ENCODE measurements around the gene DAB2IP.

Gene DAB2IP

GRCh38 chr9:121765021-121765950 is 113.9 kb downstream of the DAB2IP start:
- Histone ChIP-seq H3K4me3 (ENCODE audit: low read depth in 1 of 2, low read length in 2 of 2) (no peak overlapping the region), H2AFZ (ENCODE audit: low read depth, low read length) (no peak overlapping the region), H3K9ac (ENCODE audit: low read depth, low read length) (no peak overlapping the region), H4K20me1 (ENCODE audit: insufficient read depth, low read length) (no peaks in the 10 kb centered on the region; the same call in 1 of the 2 replicates), H3K27ac (ENCODE audit: low read length) (no peak overlapping the region), H3K79me2 (ENCODE audit: insufficient read depth, low read length) (no peaks in the 10 kb centered on the region), H3K4me1 (ENCODE audit: insufficient read depth, low read length) (no peaks in the 10 kb centered on the region), H3K4me2 (ENCODE audit: insufficient read depth, low read length) (no peak overlapping the region), H3K9me3 (ENCODE audit: insufficient read depth, low read length, severe bottlenecking) (no peaks in the 10 kb centered on the region), H3K36me3 (ENCODE audit: insufficient read depth, low read length) (no peaks in the 10 kb centered on the region), H3K27me3 (ENCODE audit: insufficient read depth, low read length, poor library complexity) (peaks cover 8% of the 10 kb centered on the region)
- no peak for TF ChIP-seq EZH2 (IDR thresholded peaks at IDR 0.05; ENCODE audit: borderline replicate concordance, low read depth, low read length, severe bottlenecking)
- no peak for TF ChIP-seq CTCF (IDR thresholded peaks at IDR 0.05; ENCODE audit: borderline replicate concordance, extremely low read depth, low read length, poor library complexity, severe bottlenecking)
- no peak for DNase-seq
- ATAC-seq (ENCODE audit: insufficient read depth, low read depth) = no peak

GRCh38 chr9:121766081-121766683 is 114.7 kb downstream of the DAB2IP start:
- H3K36me3 ChIP-seq (ENCODE audit: insufficient read depth, low read length) = no peaks in the 10 kb centered on the region
- no peak overlapping the region for H3K9ac ChIP-seq (ENCODE audit: low read depth, low read length)
- no peak overlapping the region for H3K4me3 ChIP-seq (ENCODE audit: low read depth in 1 of 2, low read length in 2 of 2)
- no peak overlapping the region for H3K4me2 ChIP-seq (ENCODE audit: insufficient read depth, low read length)
- H3K9me3 ChIP-seq (ENCODE audit: insufficient read depth, low read length, severe bottlenecking) = no peaks in the 10 kb centered on the region
- DNase-seq (no peak), ATAC-seq (ENCODE audit: insufficient read depth, low read depth) (no peak)
- H3K79me2 ChIP-seq (ENCODE audit: insufficient read depth, low read length) = no peaks in the 10 kb centered on the region
- H3K27ac ChIP-seq (ENCODE audit: low read length) = no peak overlapping the region
- H3K4me1 ChIP-seq (ENCODE audit: insufficient read depth, low read length) = no peaks in the 10 kb centered on the region
- no peak for TF ChIP-seq CTCF (IDR thresholded peaks at IDR 0.05; ENCODE audit: borderline replicate concordance, extremely low read depth, low read length, poor library complexity, severe bottlenecking)
- TF ChIP-seq EZH2 (IDR thresholded peaks at IDR 0.05; ENCODE audit: borderline replicate concordance, low read depth, low read length, severe bottlenecking) = no peak
- no peaks in the 10 kb centered on the region; the same call in 1 of the 2 replicates for H4K20me1 ChIP-seq (ENCODE audit: insufficient read depth, low read length)
- no peak overlapping the region for H2AFZ ChIP-seq (ENCODE audit: low read depth, low read length)
- H3K27me3 ChIP-seq (ENCODE audit: insufficient read depth, low read length, poor library complexity) = peaks cover 8% of the 10 kb centered on the region

- H3K9me3 ChIP-seq (ENCODE audit: insufficient read depth, low read length, severe bottlenecking) = no peaks in the 10 kb centered on the region
- no peaks in the 10 kb centered on the region; the same call in 1 of the 2 replicates for H4K20me1 ChIP-seq (ENCODE audit: insufficient read depth, low read length)
- no peaks in the 10 kb centered on the region for H3K4me1 ChIP-seq (ENCODE audit: insufficient read depth, low read length)
- TF ChIP-seq CTCF (IDR thresholded peaks at IDR 0.05; ENCODE audit: borderline replicate concordance, extremely low read depth, low read length, poor library complexity, severe bottlenecking) (no peak), EZH2 (IDR thresholded peaks at IDR 0.05; ENCODE audit: borderline replicate concordance, low read depth, low read length, severe bottlenecking) (no peak)
- no peak for ATAC-seq (ENCODE audit: insufficient read depth, low read depth)
- no peaks in the 10 kb centered on the region for H3K79me2 ChIP-seq (ENCODE audit: insufficient read depth, low read length)
- H3K27me3 ChIP-seq (ENCODE audit: insufficient read depth, low read length, poor library complexity) = peaks cover 8% of the 10 kb centered on the region
- no peak overlapping the region for H3K27ac ChIP-seq (ENCODE audit: low read length)
- H2AFZ ChIP-seq (ENCODE audit: low read depth, low read length) = no peak overlapping the region
- no peak overlapping the region for H3K4me3 ChIP-seq (ENCODE audit: low read depth in 1 of 2, low read length in 2 of 2)
- no peak overlapping the region for H3K4me2 ChIP-seq (ENCODE audit: insufficient read depth, low read length)
- DNase-seq = no peak
- no peaks in the 10 kb centered on the region for H3K36me3 ChIP-seq (ENCODE audit: insufficient read depth, low read length)
- H3K9ac ChIP-seq (ENCODE audit: low read depth, low read length) = no peak overlapping the region
Measured at GRCh38 chr9:121767171-121767769, 115.8 kb downstream of the DAB2IP start.

All from DND-41 (cell line).